Type B pancreatic cell (in vitro differentiated cells): ENCODE data around the gene LCE3E. TPM values are rescaled to one million over a fixed set of nuclear protein-coding genes. Genes with fewer than 3 reads are reported as not detected.

ENCODE experiments used
- DNase-seq: peaks from one replicate; pipeline ENCODE4 v3.0.0; 2021; ENCODE audit warnings: mixed read lengths; ENCODE audit not compliant: unreplicated experiment; ENCODE audit errors: extremely low spot score
- H3K27ac Mint-ChIP-seq: 2 replicates; pipeline ENCODE4 v1.8.0; 2021; ENCODE audit warnings: mild to moderate bottlenecking, mixed read lengths
- H3K27me3 Mint-ChIP-seq: 2 replicates; pipeline ENCODE4 v1.8.0; 2021; ENCODE audit warnings: mixed read lengths
- H3K36me3 Mint-ChIP-seq: 2 replicates; pipeline ENCODE4 v1.8.0; 2021; ENCODE audit warnings: mixed read lengths
- H3K4me1 Mint-ChIP-seq: one replicate; pipeline ENCODE4 v1.8.0; 2021; ENCODE audit warnings: mixed read lengths; ENCODE audit not compliant: unreplicated experiment
- H3K4me3 Mint-ChIP-seq: 2 replicates; pipeline ENCODE4 v1.8.0; 2021; ENCODE audit warnings: mild to moderate bottlenecking, mixed read lengths
- H3K9me3 Mint-ChIP-seq: 2 replicates; pipeline ENCODE4 v1.8.0; 2021; ENCODE audit warnings: mixed read lengths
- total RNA-seq: library from RNA; stranded (reverse); gene quantifications from 2 replicates; pipeline ENCODE4 v1.2.1, GENCODE V29; 2021; ENCODE audit warnings: low replicate concordance
- TF ChIP-seq, protein P1 (sequence below): fragments of 200-600 bp; sonication (generic); conservative IDR thresholded peaks from 2 replicates; pipeline ENCODE4 v1.5.0; 2021; ENCODE audit warnings: antibody characterized with exemption, mild to moderate bottlenecking

LCE3E gene
- total RNA-seq, 1 donor from 2014 or later = not detected

DNA sequence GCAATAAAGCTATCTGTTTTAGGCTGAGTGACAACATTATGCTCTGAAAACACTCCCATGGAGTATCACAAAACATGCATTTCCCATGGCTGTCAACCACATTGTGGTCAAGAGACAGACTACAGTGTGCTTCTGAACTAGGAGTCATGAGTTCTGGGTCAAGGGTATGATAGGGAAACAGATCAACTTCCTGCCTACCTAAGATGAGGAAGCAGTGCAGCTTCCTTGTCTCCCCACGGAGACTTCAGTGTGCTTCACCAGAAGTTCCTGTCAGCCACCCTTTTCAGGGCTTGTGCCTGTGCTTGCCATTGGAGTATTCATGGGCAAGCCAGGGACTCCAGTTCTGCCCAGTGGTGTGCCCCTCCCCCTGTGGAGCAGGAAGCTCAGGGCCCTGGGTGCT, 19.9 kb downstream of the LCE3E start:
- no peak overlapping the region for H3K4me3 Mint-ChIP-seq
- no peak for DNase-seq
- H3K27ac Mint-ChIP-seq = no peak overlapping the region
- no peaks in the 10 kb centered on the region for H3K36me3 Mint-ChIP-seq
- TF ChIP-seq, protein P1, sequence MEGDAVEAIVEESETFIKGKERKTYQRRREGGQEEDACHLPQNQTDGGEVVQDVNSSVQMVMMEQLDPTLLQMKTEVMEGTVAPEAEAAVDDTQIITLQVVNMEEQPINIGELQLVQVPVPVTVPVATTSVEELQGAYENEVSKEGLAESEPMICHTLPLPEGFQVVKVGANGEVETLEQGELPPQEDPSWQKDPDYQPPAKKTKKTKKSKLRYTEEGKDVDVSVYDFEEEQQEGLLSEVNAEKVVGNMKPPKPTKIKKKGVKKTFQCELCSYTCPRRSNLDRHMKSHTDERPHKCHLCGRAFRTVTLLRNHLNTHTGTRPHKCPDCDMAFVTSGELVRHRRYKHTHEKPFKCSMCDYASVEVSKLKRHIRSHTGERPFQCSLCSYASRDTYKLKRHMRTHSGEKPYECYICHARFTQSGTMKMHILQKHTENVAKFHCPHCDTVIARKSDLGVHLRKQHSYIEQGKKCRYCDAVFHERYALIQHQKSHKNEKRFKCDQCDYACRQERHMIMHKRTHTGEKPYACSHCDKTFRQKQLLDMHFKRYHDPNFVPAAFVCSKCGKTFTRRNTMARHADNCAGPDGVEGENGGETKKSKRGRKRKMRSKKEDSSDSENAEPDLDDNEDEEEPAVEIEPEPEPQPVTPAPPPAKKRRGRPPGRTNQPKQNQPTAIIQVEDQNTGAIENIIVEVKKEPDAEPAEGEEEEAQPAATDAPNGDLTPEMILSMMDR = no peak
- H3K4me1 Mint-ChIP-seq = no peaks in the 10 kb centered on the region
- H3K9me3 Mint-ChIP-seq = peaks cover 7% of the 10 kb centered on the region
- H3K27me3 Mint-ChIP-seq = no peaks in the 10 kb centered on the region

DNA sequence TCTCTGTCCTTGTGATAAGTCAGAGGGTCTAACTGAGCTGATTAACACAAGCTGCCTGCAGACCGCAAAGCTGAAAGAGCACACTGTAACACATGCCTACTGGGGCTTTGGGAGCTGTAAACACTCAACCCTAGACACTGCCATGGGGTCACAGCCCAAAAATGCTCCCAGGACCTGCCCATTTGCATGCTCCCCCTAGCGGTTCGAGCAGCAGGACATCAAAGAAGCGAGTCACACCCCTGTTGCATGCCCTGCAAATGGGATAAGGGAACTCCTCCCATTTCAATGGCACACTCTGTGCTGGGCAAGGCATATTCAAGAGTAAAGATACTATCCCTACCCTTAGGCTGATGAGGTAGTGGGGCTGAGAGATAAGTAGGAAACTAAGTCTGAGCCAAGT, 22.8 kb downstream of the LCE3E start:
- Mint-ChIP-seq H3K27me3 (no peaks in the 10 kb centered on the region), H3K4me3 (no peak overlapping the region), H3K27ac (no peak overlapping the region), H3K4me1 (no peaks in the 10 kb centered on the region), H3K9me3 (peaks cover 7% of the 10 kb centered on the region), H3K36me3 (no peaks in the 10 kb centered on the region)
- TF ChIP-seq, protein P1 = no peak
- DNase-seq = no peak

DNA sequence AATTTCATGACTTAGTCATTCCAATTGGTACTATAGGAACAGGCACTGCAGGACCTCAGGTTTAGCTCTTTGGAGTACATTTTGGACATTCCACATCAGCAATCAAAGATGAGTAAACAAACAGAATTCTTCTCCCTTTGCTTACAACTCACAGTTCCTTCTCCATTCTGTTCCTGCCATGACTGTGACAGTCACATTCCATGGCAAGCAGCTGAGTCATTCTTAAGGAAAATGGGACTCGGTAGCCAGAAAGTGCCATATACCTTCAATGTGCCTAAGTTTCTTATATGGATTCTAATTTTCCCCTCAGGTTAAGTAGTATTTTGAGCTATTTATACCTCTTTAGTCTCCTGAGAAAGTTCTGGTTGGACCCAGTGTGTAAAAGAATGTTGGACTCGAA, 26.7 kb downstream of the LCE3E start:
- Mint-ChIP-seq H3K4me1 (no peaks in the 10 kb centered on the region), H3K9me3 (peaks cover 7% of the 10 kb centered on the region), H3K27ac (no peak overlapping the region), H3K36me3 (no peaks in the 10 kb centered on the region), H3K4me3 (no peak overlapping the region), H3K27me3 (no peaks in the 10 kb centered on the region)
- TF ChIP-seq, protein P1 = no peak
- DNase-seq = no peak

DNA sequence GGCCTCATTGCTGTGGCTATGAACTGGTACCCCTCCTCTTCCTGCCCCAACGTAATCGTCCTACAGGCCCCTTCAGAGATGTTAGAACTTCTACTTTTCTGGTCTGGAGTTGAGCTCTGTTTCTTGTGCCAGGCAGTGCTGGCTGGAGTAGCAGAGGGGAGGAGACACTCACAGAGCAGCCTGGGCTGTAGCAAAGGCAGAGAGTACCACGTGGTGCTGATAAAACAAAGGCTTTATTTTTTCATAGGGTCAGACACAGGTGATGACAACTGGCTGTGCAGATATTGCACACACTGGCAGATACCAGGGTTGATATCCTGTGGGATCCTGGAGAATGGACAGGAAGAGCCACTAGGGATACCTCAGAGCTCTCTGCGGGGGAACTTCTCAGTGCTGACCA, 29.1 kb downstream of the LCE3E start:
- TF ChIP-seq, protein P1 = no peak
- DNase-seq = no peak
- no peak overlapping the region for H3K4me3 Mint-ChIP-seq
- no peaks in the 10 kb centered on the region for H3K4me1 Mint-ChIP-seq
- H3K27me3 Mint-ChIP-seq = no peaks in the 10 kb centered on the region
- H3K27ac Mint-ChIP-seq = no peak overlapping the region
- no peaks in the 10 kb centered on the region for H3K9me3 Mint-ChIP-seq
- no peaks in the 10 kb centered on the region for H3K36me3 Mint-ChIP-seq

DNA sequence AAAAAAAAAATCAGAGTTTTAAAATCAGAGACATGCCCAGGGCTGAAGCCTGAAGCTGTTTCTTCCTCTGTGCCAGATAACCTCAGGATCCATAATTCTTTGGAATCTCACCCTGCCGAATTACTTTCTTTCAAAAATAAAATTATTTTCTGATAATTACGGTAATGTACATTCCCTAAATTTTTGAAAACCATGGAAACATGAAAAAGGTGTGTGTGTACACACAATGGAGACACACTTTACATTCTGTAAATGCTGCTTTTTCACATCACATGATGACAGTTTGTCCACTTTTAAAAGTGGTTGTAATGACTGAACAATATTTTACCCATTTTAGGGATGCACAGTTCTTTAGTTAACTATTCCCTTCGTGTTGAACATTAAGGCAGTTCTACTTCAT, 30.8 kb downstream of the LCE3E start:
- Mint-ChIP-seq H3K27me3 (no peaks in the 10 kb centered on the region), H3K9me3 (peaks cover 4% of the 10 kb centered on the region), H3K4me1 (no peaks in the 10 kb centered on the region), H3K36me3 (no peaks in the 10 kb centered on the region), H3K27ac (no peak overlapping the region), H3K4me3 (no peak overlapping the region)
- no peak for DNase-seq
- TF ChIP-seq, protein P1 = no peak

DNA sequence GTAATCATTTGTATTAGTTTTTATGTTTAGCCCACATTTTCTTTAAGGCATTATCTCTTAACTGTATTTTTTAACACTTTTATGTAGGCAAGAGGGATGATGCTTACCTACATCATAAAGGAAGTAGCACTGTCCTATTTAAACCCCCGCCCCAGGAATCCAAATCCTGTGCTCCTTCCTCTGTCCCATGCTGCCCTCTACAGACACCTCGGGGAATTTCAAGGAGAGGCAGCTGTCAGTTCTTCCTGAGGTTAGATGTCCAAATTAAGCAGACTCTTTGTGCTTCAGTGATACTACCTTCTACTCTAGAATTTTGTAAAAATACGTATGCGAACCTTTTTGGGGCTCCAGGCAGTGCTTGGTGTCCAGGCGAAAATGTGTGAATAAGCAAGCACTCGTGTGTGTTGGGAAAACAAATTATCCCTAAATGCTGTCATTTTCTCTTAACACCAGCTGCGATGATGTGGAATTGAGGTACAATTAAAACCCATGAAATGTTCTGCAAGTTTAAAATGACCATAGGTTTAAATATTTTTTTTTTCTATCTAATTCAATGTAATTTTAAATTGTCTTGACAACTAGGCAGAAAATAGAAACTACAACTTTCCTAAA, 33.1 kb downstream of the LCE3E start:
- H3K27me3 Mint-ChIP-seq = no peaks in the 10 kb centered on the region
- DNase-seq = no peak
- H3K9me3 Mint-ChIP-seq = peaks cover 4% of the 10 kb centered on the region
- H3K4me1 Mint-ChIP-seq = no peaks in the 10 kb centered on the region
- H3K36me3 Mint-ChIP-seq = no peaks in the 10 kb centered on the region
- no peak overlapping the region for H3K4me3 Mint-ChIP-seq
- TF ChIP-seq, protein P1 = peak; percentile 38
- no peak overlapping the region for H3K27ac Mint-ChIP-seq
